ENCODE data around the gene PAPPA.

DNA sequence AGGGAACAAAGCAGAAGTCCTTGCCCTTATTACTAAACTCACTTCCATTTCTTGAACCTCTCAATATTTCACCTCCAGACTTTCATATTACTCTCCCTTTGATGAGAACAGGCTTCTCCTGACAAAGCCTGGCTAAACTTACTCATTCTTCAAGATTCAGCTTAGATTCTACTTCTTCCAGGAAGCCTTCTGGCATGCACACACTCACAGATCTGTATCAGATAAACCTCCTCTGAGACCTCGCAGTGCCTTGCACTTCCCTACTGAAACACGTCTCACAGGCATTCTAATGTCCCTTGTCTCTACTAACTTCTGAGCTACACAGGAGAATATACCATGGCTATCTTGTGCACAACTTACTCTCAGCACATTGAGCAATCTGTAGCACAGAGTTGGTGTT is 16.6 kb upstream of the PAPPA start:
- TF ChIP-seq, protein P1, sequence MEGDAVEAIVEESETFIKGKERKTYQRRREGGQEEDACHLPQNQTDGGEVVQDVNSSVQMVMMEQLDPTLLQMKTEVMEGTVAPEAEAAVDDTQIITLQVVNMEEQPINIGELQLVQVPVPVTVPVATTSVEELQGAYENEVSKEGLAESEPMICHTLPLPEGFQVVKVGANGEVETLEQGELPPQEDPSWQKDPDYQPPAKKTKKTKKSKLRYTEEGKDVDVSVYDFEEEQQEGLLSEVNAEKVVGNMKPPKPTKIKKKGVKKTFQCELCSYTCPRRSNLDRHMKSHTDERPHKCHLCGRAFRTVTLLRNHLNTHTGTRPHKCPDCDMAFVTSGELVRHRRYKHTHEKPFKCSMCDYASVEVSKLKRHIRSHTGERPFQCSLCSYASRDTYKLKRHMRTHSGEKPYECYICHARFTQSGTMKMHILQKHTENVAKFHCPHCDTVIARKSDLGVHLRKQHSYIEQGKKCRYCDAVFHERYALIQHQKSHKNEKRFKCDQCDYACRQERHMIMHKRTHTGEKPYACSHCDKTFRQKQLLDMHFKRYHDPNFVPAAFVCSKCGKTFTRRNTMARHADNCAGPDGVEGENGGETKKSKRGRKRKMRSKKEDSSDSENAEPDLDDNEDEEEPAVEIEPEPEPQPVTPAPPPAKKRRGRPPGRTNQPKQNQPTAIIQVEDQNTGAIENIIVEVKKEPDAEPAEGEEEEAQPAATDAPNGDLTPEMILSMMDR (IDR thresholded peaks at IDR 0.05) = no peak
- no peak for TF ChIP-seq POLR2A (IDR thresholded peaks at IDR 0.05)
